ENCODE data around the gene SARM1.

Gene SARM1

GRCh38 chr17:28342313-28342712 is 29.2 kb upstream of the SARM1 start:
- no peak for DNase-seq

GRCh38 chr17:28343491-28343932 is 28.0 kb upstream of the SARM1 start:
- peak; percentile 52 for DNase-seq

GRCh38 chr17:28344011-28344410 is 27.5 kb upstream of the SARM1 start:
- DNase-seq: no peak

- no peak for DNase-seq
Measured at GRCh38 chr17:28344435-28344901, 27.0 kb upstream of the SARM1 start.

- DNase-seq: peak; percentile 68
Measured at GRCh38 chr17:28345419-28346198, 25.9 kb upstream of the SARM1 start.

- no peak for DNase-seq
Measured at GRCh38 chr17:28346199-28346580, 25.3 kb upstream of the SARM1 start.

GRCh38 chr17:28346746-28347246 is 24.7 kb upstream of the SARM1 start:
- DNase-seq: no peak

GRCh38 chr17:28347261-28347891 is 24.1 kb upstream of the SARM1 start:
- DNase-seq: no peak

GRCh38 chr17:28348979-28349378 is 22.5 kb upstream of the SARM1 start:
- DNase-seq: no peak

GRCh38 chr17:28350271-28350670 is 21.2 kb upstream of the SARM1 start:
- no peak for DNase-seq

GRCh38 chr17:28357061-28357900 is 14.2 kb upstream of the SARM1 start, which contains the start of gene POLDIP2:
TSS of gene POLDIP2 (minus strand) at chr17:28357527. CDS start at chr17:28357448, 79 bp downstream.
- peak; percentile 50 for DNase-seq

GRCh38 chr17:28357901-28358197 is 13.6 kb upstream of the SARM1 start:
- DNase-seq: no peak

- no peak for DNase-seq
Measured at GRCh38 chr17:28363186-28363585, 8.3 kb upstream of the SARM1 start.

GRCh38 chr17:28363776-28364650 is 7.5 kb upstream of the SARM1 start:
- DNase-seq: no peak

GRCh38 chr17:28364665-28365363 is 6.7 kb upstream of the SARM1 start, which contains the start of gene SEBOX:
TSS of gene SEBOX (minus strand) at chr17:28365199. CDS start at chr17:28365151, 48 bp downstream.
- DNase-seq: no peak

- no peak for DNase-seq
Measured at GRCh38 chr17:28365487-28365886, 6.0 kb upstream of the SARM1 start.

- DNase-seq: no peak
Measured at GRCh38 chr17:28366605-28367004, 4.9 kb upstream of the SARM1 start.

- no peak for DNase-seq
Measured at GRCh38 chr17:28367641-28368305, 3.7 kb upstream of the SARM1 start.

GRCh38 chr17:28368306-28368831 is 3.1 kb upstream of the SARM1 start:
- no peak for DNase-seq

GRCh38 chr17:28368915-28369683 is 2.4 kb upstream of the SARM1 start:
- no peak for DNase-seq
